HL-60 (cell line): Measurements from ENCODE around the gene CETP.

Experiments
- DNase-seq, 2 experiments: peaks; one replicate each; pipeline ENCODE4 v3.0.0-alpha.2; 2010 to 2020; ENCODE audit warnings: low read depth in 1 of 2, low spot score in 1 of 2
- H3K27ac ChIP-seq: fragments of 250-450 bp; sonication (Bioruptor Pico); replicated peaks from 2 replicates; pipeline ENCODE4 v1.5.1; 2020; ENCODE audit warnings: mild to moderate bottlenecking, moderate library complexity
- H3K27me3 ChIP-seq: fragments of 250-450 bp; sonication (Bioruptor Pico); 2 replicates; pipeline ENCODE4 v1.5.1; 2021; ENCODE audit warnings: mild to moderate bottlenecking, moderate library complexity; ENCODE audit not compliant: insufficient read depth, poor library complexity, severe bottlenecking
- H3K4me3 ChIP-seq: replicated peaks from 2 replicates; pipeline ENCODE4 v1.5.1; 2011; ENCODE audit warnings: mild to moderate bottlenecking, control low read depth, low read length; ENCODE audit not compliant: insufficient read depth
- CTCF ChIP-seq: IDR thresholded peaks from one replicate; pipeline ENCODE4 v1.5.1; 2011; ENCODE audit warnings: low read length, control low read depth, inconsistent platforms; ENCODE audit not compliant: insufficient read depth
- GABPA ChIP-seq: IDR thresholded peaks from 2 replicates; pipeline ENCODE4 v1.6.1; 2012; ENCODE audit warnings: low read depth
- POLR2AphosphoS5 ChIP-seq: IDR thresholded peaks from 2 replicates; pipeline ENCODE4 v1.6.1; 2012; ENCODE audit warnings: low read depth
- REST ChIP-seq: IDR thresholded peaks from 2 replicates; pipeline ENCODE4 v1.6.1; 2012; ENCODE audit warnings: low read depth; ENCODE audit not compliant: insufficient replicate concordance
- SPI1 ChIP-seq: IDR thresholded peaks from 2 replicates; pipeline ENCODE4 v1.6.1; 2012; ENCODE audit warnings: low read depth, mild to moderate bottlenecking, borderline replicate concordance

Gene CETP

GRCh38 chr16:56915336-56916119, 46.2 kb upstream of the CETP start:
- TF ChIP-seq GABPA (no peak), REST (no peak), CTCF (no peak), POLR2AphosphoS5 (no peak)
- Histone ChIP-seq H3K4me3 (no peak overlapping the region), H3K27ac (no peak overlapping the region), H3K27me3 (peaks cover 2% of the 10 kb centered on the region)
- DNase-seq: no peak

- no peak for TF ChIP-seq SPI1
- Histone ChIP-seq H3K27me3 (peaks cover 2% of the 10 kb centered on the region), H3K27ac (no peak overlapping the region), H3K4me3 (no peak overlapping the region)
- no peak for DNase-seq
These were observed 45.0 kb upstream of the CETP start for GRCh38 chr16:56916571-56917403.

GRCh38 chr16:56918467-56919012, 43.2 kb upstream of the CETP start:
- no peak for DNase-seq
- TF ChIP-seq CTCF (no peak), GABPA (no peak), REST (no peak), POLR2AphosphoS5 (no peak), SPI1 (no peak)
- H3K27ac ChIP-seq: no peak overlapping the region
- H3K27me3 ChIP-seq: peaks cover 2% of the 10 kb centered on the region
- H3K4me3 ChIP-seq: no peak overlapping the region

- no peak for TF ChIP-seq GABPA
- no peak for TF ChIP-seq REST
- TF ChIP-seq CTCF: no peak
- no peak for TF ChIP-seq POLR2AphosphoS5
- TF ChIP-seq SPI1: no peak
- H3K27ac ChIP-seq: no peak overlapping the region
- peaks cover 2% of the 10 kb centered on the region for H3K27me3 ChIP-seq
- H3K4me3 ChIP-seq: no peak overlapping the region
- no peak for DNase-seq
These were observed 42.5 kb upstream of the CETP start for GRCh38 chr16:56919099-56919800.
